ENCODE results near the gene ATP5PO. TPM values are rescaled to one million over a fixed set of nuclear protein-coding genes. Genes with fewer than 3 reads are reported as not detected.
A peak's percentile ranks its signal among the peaks of the same experiment; 100 is the strongest.

ATP5PO gene
- total RNA-seq, 4 donors from 2014 or later, result 115 to 162 (median 139) TPM

GRCh38 chr21:33898586-33898985 is 17.0 kb downstream of the ATP5PO start:
- TF ChIP-seq POLR2A (IDR thresholded peaks at IDR 0.05), result no peak
- TF ChIP-seq, protein P1, sequence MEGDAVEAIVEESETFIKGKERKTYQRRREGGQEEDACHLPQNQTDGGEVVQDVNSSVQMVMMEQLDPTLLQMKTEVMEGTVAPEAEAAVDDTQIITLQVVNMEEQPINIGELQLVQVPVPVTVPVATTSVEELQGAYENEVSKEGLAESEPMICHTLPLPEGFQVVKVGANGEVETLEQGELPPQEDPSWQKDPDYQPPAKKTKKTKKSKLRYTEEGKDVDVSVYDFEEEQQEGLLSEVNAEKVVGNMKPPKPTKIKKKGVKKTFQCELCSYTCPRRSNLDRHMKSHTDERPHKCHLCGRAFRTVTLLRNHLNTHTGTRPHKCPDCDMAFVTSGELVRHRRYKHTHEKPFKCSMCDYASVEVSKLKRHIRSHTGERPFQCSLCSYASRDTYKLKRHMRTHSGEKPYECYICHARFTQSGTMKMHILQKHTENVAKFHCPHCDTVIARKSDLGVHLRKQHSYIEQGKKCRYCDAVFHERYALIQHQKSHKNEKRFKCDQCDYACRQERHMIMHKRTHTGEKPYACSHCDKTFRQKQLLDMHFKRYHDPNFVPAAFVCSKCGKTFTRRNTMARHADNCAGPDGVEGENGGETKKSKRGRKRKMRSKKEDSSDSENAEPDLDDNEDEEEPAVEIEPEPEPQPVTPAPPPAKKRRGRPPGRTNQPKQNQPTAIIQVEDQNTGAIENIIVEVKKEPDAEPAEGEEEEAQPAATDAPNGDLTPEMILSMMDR (IDR thresholded peaks at IDR 0.05), result no peak
- intact Hi-C loops (cut with DNase I; ENCODE audit: low total_unique reads), result no loop called here
- 94 to 96% methylated on average over 3 of the region's 3 CpGs for WGBS, 2 donors
- peak in 1 of 2 donors; percentile 31 for DNase-seq (ENCODE audit: low spot score in 2 of 2)
- no peak overlapping the region for H3K4me3 ChIP-seq (ENCODE audit: low read depth, poor library complexity, severe bottlenecking)

GRCh38 chr21:33897739-33898138 is 17.9 kb downstream of the ATP5PO start:
- H3K4me3 ChIP-seq (ENCODE audit: low read depth, poor library complexity, severe bottlenecking), result no peak overlapping the region
- 89 to 93% methylated on average over 3 of the region's 3 CpGs for WGBS, 2 donors
- DNase-seq (ENCODE audit: low spot score in 2 of 2), result no peak
- TF ChIP-seq, protein P1 (IDR thresholded peaks at IDR 0.05), result no peak
- no peak for TF ChIP-seq POLR2A (IDR thresholded peaks at IDR 0.05)
- intact Hi-C loops (cut with DNase I; ENCODE audit: low total_unique reads), result no loop called here

GRCh38 chr21:33897098-33897497 is 18.5 kb downstream of the ATP5PO start:
- no peak for TF ChIP-seq POLR2A (IDR thresholded peaks at IDR 0.05)
- WGBS, 2 donors, result 87 to 95% methylated on average over 5 of the region's 5 CpGs
- intact Hi-C loops (cut with DNase I; ENCODE audit: low total_unique reads), result no loop called here
- DNase-seq (ENCODE audit: low spot score in 2 of 2), result peak in 1 of 2 donors; percentile 56
- H3K4me3 ChIP-seq (ENCODE audit: low read depth, poor library complexity, severe bottlenecking), result no peak overlapping the region

- no peak for DNase-seq (ENCODE audit: low spot score in 2 of 2)
- intact Hi-C loops (cut with DNase I; ENCODE audit: low total_unique reads), result no loop called here
- 83 to 85% methylated on average over 6 of the region's 6 CpGs for WGBS, 2 donors
- TF ChIP-seq POLR2A (IDR thresholded peaks at IDR 0.05), result no peak
- TF ChIP-seq, protein P1 (IDR thresholded peaks at IDR 0.05), result no peak
- H3K4me3 ChIP-seq (ENCODE audit: low read depth, poor library complexity, severe bottlenecking), result no peak overlapping the region
Measured at GRCh38 chr21:33896691-33897090, 18.9 kb downstream of the ATP5PO start.

DNA sequence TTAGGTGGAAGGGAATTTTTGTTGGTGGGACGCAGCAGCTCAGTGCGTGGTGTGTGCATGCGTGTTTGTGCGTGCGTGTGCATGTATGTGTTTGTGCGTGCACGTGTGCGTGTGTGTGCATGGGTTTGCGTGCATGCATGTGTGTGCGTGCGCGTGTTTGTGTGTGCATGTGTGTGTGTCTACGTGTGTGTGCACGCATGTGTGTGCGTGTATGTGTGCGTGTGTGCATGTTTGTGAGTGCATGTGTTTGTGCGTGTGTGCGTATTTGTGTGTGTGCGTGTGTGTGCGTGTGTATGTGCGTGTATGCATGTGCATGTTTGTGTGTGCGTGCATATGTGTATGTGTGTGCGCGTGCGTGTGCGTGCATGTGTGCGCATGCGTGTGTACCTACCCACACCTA is 20.2 kb downstream of the ATP5PO start:
- WGBS, 2 donors, result 79 to 84% methylated on average over 28 of the region's 28 CpGs
- peak in 1 of 2 donors; percentile 60 for DNase-seq (ENCODE audit: low spot score in 2 of 2)
- intact Hi-C loops (cut with DNase I; ENCODE audit: low total_unique reads), result no loop called here
- TF ChIP-seq, protein P1 (IDR thresholded peaks at IDR 0.05), result no peak
- TF ChIP-seq POLR2A (IDR thresholded peaks at IDR 0.05), result no peak
- H3K4me3 ChIP-seq (ENCODE audit: low read depth, poor library complexity, severe bottlenecking), result no peak overlapping the region

DNA sequence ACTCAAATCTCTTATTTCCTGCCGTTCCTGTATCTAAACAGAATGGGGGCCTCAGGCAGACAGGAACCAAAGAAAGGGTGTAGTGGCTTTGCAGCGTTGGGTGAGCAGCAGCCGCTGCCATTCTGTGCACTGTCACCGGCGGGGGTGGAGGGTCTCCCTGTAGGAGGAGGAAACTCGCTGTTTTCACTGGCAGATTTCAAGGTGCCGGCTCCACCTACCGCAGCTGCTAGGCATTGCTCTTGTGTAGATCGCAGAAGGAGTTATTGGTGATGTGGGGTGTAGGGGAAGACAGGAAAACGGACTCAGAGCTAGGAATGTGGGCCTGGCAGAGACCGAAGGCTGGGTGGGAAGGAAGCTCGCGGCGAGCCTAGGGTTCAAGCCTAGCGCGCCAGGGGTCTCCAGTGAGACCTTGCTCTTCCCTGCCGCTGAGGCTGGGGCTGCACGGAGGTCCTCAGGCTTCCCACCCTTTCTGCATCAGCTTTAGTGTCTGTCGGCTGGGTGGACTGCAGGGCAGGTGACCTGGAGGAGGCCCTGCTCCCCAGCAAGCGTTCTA is 20.8 kb downstream of the ATP5PO start:
- WGBS, 2 donors, result 5% methylated on average over 20 of the region's 20 CpGs
- TF ChIP-seq, protein P1 (IDR thresholded peaks at IDR 0.05), result peak in 1 of 3 donors; percentile 20
- no peak for TF ChIP-seq POLR2A (IDR thresholded peaks at IDR 0.05)
- intact Hi-C loops (cut with DNase I; ENCODE audit: low total_unique reads), result no loop called here
- no peak overlapping the region for H3K4me3 ChIP-seq (ENCODE audit: low read depth, poor library complexity, severe bottlenecking)
- peak; percentile 68 to 94 for DNase-seq (ENCODE audit: low spot score in 2 of 2)
